ENCODE measurements around the gene TRPT1.

DNA sequence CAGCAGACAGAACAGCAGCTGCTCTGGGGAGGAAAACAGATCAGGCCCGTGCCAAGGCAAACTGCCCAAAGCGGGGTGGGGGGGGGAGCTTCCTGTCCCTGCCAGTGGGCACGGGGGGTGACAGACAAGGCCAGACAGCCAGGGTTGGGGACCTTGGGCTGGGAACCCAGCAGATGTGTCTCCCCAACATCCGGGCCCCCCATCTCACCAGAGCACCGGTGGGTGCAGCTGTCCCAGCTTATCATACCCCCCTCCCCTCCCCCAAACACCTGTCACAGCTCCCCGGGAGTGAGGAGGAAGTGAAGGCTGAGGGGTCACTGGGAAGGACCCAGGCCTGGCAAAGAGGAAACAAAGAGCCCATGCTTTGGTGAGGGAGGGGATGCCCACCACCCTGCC, 19.4 kb upstream of the TRPT1 start:
- TF ChIP-seq, protein P1, sequence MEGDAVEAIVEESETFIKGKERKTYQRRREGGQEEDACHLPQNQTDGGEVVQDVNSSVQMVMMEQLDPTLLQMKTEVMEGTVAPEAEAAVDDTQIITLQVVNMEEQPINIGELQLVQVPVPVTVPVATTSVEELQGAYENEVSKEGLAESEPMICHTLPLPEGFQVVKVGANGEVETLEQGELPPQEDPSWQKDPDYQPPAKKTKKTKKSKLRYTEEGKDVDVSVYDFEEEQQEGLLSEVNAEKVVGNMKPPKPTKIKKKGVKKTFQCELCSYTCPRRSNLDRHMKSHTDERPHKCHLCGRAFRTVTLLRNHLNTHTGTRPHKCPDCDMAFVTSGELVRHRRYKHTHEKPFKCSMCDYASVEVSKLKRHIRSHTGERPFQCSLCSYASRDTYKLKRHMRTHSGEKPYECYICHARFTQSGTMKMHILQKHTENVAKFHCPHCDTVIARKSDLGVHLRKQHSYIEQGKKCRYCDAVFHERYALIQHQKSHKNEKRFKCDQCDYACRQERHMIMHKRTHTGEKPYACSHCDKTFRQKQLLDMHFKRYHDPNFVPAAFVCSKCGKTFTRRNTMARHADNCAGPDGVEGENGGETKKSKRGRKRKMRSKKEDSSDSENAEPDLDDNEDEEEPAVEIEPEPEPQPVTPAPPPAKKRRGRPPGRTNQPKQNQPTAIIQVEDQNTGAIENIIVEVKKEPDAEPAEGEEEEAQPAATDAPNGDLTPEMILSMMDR (IDR thresholded peaks at IDR 0.05; ENCODE audit: insufficient read depth, low read length) = no peak
- TF ChIP-seq, protein P2, sequence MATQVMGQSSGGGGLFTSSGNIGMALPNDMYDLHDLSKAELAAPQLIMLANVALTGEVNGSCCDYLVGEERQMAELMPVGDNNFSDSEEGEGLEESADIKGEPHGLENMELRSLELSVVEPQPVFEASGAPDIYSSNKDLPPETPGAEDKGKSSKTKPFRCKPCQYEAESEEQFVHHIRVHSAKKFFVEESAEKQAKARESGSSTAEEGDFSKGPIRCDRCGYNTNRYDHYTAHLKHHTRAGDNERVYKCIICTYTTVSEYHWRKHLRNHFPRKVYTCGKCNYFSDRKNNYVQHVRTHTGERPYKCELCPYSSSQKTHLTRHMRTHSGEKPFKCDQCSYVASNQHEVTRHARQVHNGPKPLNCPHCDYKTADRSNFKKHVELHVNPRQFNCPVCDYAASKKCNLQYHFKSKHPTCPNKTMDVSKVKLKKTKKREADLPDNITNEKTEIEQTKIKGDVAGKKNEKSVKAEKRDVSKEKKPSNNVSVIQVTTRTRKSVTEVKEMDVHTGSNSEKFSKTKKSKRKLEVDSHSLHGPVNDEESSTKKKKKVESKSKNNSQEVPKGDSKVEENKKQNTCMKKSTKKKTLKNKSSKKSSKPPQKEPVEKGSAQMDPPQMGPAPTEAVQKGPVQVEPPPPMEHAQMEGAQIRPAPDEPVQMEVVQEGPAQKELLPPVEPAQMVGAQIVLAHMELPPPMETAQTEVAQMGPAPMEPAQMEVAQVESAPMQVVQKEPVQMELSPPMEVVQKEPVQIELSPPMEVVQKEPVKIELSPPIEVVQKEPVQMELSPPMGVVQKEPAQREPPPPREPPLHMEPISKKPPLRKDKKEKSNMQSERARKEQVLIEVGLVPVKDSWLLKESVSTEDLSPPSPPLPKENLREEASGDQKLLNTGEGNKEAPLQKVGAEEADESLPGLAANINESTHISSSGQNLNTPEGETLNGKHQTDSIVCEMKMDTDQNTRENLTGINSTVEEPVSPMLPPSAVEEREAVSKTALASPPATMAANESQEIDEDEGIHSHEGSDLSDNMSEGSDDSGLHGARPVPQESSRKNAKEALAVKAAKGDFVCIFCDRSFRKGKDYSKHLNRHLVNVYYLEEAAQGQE (IDR thresholded peaks at IDR 0.05; ENCODE audit: insufficient replicate concordance, low read depth) = no peak
- TF ChIP-seq POLR2AphosphoS5 (IDR thresholded peaks at IDR 0.05; ENCODE audit: low read depth) (peak; percentile 43; the same call in 1 of the 2 replicates), GABPA (IDR thresholded peaks at IDR 0.05; ENCODE audit: low read depth) (no peak), SPI1 (IDR thresholded peaks at IDR 0.05; ENCODE audit: borderline replicate concordance, low read depth) (peak; percentile 61; the same call in 1 of the 2 replicates)

All from HL-60 (cell line).